ENCODE results near the gene PKHD1. TPM values are rescaled to one million over a fixed set of nuclear protein-coding genes. Genes with fewer than 3 reads are reported as not detected.

The PKHD1 gene
- total RNA-seq, 1 donor from 2014 or later: not detected

DNA sequence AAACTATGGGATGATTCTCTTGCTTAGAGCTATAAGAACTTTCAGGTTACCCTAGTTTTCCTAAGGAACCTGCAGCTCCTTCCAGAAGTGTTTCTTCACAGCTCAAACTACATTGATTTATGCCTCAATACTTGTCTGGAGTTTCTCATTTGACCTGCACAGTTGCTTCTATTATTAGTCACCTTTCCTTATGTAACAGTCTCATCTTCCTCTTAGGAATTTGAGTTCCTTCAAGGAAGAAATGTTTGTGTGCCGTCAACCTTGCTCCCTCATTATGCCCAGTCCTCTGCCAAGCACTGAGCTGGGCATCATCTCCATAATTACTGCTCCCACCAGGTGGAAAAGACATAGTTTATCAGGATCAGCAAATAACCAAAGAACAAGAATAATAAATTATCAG is 466.4 kb downstream of the PKHD1 start:
- no peak for ATAC-seq
- intact Hi-C loops (cut with micrococcal nuclease): no loop called here
- DNase-seq: no peak

DNA sequence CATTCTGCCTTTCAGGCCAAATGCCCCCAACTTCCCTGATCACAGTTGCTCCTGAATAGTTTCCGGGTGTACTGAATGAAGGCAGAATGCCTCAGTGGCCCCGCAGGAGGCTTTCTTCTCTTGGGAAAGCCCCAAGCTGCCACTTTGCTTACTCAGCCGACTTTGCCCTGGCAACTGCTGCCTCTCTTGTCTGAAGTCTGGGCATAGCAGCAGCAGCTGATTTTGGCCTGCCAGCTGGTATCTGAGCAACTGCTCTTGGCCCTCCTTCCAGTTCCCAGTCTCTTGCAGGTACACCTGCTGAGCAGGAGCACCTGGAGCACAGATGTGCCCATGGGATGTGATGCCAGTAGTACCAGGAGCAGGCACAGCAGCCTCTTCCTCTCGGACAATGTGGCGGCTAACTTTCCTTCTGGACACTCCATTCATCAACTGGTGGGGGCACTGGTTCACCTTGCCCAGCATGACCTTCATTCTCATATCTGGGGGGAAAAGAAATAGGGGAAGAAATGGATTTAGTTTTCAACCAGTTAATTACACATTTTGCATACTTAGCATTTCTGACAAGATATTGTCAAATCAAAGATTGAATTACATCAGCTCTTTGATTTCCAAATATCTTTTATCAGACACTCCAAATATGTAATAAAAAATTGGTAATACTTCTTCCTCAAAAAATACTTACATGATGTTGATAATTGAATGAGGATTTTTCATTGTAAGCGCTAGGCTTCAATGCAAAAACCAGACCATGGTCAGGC is 468.2 kb downstream of the PKHD1 start:
- ATAC-seq: no peak
- DNase-seq: no peak
- intact Hi-C loops (cut with micrococcal nuclease): no loop called here

DNA sequence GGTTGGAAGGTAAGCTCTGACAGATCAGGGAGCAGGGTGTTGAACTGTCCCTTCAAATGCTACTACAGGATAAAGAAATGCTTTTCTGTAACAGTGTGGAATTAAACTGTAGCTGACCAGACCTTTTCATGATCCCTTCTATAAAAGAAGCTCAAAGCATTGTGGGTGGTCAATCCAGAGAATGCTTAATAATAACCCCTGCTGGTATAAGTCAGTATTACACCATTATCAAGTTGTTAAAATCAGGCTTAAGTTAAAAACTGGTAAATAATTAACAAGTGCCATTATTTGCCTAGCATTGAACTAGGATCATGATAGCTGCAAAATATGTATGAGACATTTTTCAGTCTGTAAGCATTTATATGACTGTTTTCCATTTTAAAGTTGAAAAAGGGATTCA is 468.9 kb downstream of the PKHD1 start:
- no peak for ATAC-seq
- intact Hi-C loops (cut with micrococcal nuclease): no loop called here
- DNase-seq: no peak

DNA sequence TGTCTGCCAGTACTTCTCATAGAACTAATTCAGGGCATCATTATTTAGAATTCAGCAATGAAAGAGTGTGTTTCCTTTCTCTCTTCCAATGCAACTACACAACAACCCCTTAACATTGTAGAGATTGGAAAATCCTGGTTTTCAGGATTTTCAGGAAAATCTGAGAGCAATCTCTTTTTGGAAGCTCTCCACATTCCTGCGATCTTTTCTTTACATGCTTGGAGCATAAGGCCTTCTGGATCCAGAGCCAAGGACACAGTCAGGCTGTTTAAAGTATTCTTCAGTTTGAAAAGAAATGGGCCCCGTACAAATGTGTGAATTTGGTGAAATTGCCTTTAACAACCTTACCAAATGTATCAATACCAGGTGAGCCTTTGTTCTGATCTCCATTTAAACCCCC is 469.7 kb downstream of the PKHD1 start:
- no peak for ATAC-seq

DNA sequence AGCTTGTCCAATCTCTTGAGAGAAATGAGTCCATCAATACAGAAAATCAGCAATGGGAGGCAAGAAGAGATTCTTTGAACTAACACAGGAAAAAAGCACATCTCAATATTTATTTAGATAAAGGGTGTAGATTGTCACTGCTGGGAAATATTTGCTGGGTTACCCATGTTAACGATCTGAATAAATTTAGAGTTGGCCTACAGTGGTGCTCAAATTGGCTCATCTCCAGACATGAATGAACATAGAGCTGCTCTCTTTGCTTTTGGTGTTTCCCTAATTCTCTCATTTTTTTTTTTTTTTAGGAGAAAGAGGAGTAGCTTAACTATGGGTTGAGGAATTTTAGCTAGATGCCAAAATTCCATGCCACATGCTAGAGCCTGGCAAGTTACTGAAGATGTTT is 471.2 kb downstream of the PKHD1 start:
- DNase-seq (no peak), ATAC-seq (no peak)
- intact Hi-C loops (cut with micrococcal nuclease): no loop called here

More for the DNA sequence above, 469.7 kb downstream of the PKHD1 start:
- intact Hi-C loops (cut with micrococcal nuclease): no loop called here
- DNase-seq: no peak

DNA sequence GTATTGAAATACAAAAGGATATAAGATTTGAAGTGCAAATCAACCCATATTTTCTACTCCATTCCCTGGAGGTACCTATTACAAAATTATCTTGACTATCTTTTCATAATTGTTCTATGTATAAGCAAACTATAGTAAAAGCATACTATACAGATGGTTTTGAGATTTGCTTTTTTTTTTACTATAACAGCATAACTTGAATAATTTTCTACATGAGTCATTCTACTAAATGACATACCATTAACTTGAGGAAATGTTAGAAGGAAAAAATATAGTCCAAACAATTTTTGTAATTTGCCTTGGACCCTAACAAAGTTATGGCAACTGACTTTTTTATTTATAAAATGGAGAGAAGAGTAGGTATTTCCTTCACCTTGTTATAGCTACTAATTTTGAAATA is 472.7 kb downstream of the PKHD1 start:
- ATAC-seq (no peak), DNase-seq (no peak)
- intact Hi-C loops (cut with micrococcal nuclease): no loop called here

DNA sequence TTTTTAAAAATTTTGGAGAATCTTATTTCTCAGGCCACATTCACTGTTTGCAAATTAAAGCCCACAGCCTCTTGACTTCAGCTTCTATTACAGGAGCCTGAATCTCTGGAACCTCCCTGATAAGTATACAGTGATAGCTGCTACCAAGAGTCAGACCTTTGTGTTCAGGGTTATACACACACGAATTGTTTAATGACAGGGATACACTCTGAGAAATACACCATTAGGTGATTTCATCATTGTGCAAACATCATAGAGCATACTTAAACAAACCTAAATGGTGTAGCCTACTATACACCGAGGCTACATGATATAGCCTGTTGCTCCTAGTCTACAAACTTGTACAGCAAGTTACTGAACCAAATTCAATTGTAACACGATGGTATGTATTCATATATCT is 473.9 kb downstream of the PKHD1 start:
- intact Hi-C loops (cut with micrococcal nuclease): no loop called here
- DNase-seq (no peak), ATAC-seq (no peak)

DNA sequence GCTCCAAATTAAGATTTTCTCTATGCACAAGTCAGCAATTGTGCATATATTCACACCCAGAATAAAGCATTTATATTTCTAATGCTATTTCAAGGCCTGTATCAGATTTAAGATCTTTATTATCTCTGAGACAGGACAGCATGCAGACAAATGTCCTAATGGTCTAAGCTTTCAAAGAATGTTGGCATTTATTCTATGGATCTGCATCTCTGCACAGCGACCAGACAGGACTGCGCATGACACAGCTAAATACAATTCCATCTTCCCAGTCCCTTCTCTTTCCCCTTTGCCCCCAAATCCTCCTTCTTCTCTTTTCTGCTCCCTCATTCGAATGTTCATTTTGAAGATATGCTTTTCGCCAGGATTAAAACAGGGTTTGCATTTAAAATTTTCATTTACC is 478.5 kb downstream of the PKHD1 start:
- intact Hi-C loops (cut with micrococcal nuclease): no loop called here
- DNase-seq (no peak), ATAC-seq (no peak)

DNA sequence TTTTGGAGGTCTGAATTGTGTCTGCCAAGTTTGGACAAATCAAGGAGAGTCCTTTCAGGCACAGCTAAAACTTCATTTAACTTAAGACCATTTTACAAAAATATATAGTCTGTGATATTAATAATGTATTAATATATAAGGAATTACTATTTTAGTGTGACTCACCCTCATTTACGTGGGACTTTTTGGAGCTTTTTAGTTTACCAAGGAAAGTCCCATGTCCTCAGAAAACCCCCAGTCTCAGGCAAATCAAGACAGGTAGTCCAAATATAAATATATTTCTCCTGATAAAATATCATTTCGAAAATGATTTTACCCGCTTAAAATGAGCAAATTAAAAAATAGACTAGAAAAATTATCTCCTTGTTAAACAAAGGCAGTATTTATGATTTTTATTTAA is 479.0 kb downstream of the PKHD1 start:
- DNase-seq: no peak
- intact Hi-C loops (cut with micrococcal nuclease): no loop called here

DNA sequence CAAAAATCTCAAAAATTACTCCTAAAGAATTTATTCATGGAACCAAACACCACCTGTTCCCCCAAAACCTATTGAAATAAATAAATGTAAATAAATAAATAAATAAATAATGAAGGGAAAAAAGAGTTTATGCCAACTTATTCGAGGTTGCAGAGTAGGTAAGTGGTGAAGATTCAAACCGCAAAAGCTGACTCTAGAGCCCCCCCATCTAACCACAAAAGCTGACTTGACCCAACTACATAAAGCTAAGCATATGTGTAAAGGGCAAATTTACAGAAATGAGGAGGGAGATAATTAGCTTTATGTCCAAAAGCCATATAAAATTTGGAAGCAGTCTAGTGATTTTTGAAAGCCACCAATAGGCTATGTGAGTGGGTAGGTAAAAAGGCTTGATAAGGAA is 486.9 kb downstream of the PKHD1 start:
- DNase-seq (no peak), ATAC-seq (no peak)
- intact Hi-C loops (cut with micrococcal nuclease): no loop called here

More for the DNA sequence above, 479.0 kb downstream of the PKHD1 start:
- no peak for ATAC-seq

DNA sequence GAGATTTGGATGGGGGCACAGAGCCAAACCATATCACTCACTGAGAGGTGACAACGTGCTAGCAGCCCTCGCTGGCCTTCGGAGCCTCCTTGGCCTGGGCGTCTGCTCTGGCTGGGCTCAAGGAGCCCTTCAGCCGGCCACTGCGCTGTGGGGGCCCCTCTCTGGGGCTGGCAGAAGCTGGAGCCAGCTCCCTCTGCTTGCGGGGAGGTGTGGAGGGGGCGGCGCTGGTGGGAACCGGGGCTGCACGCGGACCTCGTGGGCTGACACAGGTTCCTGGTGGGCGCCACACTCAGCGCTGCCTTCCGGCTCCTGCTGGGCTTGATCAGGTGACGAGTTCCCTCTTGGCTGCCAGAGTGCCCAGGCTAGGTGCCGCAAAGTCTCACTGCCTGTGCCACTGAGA is 489.2 kb downstream of the PKHD1 start:
- DNase-seq: peak; percentile 17
- intact Hi-C loops (cut with micrococcal nuclease): no loop called here
- ATAC-seq: no peak

DNA sequence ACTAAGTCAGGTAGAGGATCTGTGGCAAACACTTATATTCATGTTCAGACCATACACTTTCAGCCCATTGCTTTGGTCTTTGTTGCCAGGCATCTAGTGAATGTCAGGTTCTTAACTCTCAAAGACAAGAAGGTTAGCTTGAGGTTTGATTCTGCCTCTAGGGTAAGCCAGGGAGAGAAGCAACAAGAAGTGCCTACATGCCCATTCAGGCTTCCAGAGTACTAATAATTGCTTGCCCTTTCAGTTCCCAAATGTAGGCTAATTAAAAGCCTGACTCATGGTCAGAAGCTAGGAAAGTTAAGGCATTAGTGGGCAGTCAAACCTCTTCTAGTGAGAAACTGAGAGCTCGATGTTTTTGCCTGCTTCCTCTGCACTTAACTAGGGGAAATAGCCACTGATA is 492.4 kb downstream of the PKHD1 start:
- ATAC-seq (no peak), DNase-seq (no peak)
- intact Hi-C loops (cut with micrococcal nuclease): no loop called here

DNA sequence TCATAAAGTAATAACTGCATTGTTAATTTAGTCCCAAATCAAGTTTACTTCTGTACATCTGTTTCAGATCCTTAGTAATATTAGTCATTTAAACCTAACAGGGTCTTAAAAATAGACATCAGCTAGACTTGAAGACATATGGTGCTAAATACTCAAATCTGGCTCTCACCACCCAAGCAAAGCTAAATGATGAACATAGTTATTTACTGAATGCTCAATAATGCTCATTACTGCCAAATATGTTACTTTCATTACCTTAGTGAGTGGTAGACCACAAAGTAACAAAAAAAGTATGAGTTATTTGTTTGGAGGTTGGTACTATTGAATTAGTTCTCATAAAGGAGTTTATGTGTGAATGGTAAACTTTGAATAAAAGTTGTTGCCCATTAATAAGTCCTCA is 502.1 kb downstream of the PKHD1 start:
- no peak for DNase-seq
- no peak for ATAC-seq
- intact Hi-C loops (cut with micrococcal nuclease): no loop called here

DNA sequence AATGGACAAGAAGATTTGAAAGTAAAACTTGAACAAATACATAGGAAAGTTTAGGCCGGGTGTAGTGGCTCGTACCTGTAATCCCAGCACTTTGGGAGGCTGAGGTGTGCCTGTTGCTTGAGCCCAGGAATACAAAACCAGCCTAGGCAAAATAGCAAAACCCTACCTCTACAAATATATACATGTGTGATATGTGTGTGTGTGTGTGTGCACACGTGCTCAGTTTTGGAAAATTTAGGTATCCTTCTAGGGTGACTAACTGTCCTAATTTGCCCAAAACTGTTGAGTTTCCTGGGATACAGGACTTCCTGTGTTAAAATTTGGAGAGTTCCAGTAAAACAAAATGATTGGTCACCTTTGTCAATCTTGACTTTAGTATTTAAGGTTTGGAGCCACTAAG is 503.2 kb downstream of the PKHD1 start:
- ATAC-seq (no peak), DNase-seq (no peak)
- intact Hi-C loops (cut with micrococcal nuclease): no loop called here

DNA sequence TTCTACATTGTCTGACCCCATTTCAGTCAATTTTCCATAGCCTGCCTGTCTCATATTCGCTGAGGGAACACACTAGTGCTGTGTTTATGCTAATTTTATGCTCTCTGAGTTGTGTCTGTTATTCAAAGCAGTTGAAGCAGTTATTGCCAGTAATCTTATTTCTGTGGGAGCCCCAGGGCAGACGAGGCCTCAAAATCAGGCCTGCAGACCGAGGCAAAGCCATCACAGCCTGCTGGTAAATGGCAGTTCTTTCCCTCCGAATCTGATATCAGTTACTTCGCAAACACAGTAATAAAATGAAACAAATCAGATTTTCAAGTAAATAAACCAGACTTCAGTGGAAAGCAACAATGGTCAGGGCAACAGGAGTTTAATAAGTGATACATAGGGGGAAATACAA is 508.4 kb downstream of the PKHD1 start:
- intact Hi-C loops (cut with micrococcal nuclease): no loop called here
- ATAC-seq: no peak
- DNase-seq: no peak

DNA sequence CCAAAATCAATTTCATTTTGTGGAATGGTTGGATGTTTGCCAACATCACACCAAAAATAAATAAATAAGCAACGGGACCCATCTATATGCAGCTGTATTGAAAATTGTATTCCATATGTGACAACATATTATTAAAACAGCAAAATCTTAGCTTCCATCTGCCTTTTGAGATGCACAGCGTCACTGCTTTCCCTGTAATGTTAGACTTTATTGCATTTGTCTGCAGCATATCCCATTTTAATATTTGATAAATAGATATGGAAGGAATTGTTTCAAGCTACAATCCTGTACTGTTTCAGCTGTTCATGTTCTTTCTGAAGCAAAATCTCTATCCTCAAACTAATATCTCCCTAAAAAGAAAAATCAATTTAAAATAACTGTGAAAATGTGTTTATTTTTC is 509.1 kb downstream of the PKHD1 start:
- no peak for ATAC-seq
- intact Hi-C loops (cut with micrococcal nuclease): no loop called here
- DNase-seq: no peak

DNA sequence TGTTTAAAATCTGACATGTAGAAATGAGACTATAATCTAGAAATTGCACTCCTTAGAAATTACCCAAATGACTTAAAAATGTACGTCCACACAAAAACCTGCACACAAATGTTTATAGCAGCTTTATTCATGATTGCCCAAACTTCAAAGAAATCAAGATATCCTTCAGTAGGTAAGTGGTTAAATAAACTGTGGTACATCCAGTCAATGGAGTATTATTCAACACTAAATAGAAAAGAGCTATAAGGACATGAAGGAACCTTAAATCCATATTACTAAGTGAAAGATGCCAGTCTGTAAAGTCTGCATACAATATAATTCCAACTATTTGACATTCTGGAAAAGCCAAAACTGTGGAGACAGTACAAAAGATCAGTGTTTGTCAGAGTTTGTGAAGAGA is 513.4 kb downstream of the PKHD1 start:
- intact Hi-C loops (cut with micrococcal nuclease): no loop called here
- ATAC-seq: no peak
- DNase-seq: no peak

DNA sequence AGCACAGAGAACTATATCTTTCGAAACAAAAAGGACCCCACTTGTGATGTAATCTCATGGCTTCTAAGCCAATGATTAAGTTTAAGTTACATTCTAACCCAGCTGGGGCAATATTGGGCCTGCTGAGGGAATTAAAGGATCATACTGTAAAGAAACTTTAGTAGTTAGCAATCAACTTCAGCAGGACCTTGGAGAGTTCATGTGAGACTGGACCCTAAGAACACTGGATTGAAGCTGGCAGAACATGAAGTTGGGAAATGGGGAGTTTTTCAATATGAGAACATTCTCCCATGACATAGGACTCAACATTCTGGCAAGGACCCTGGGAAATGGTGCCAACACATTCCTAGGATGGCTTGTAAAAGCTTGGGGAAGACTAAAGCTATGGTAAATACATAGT is 516.2 kb downstream of the PKHD1 start:
- intact Hi-C loops (cut with micrococcal nuclease): no loop called here
- no peak for ATAC-seq
- no peak for DNase-seq

DNA sequence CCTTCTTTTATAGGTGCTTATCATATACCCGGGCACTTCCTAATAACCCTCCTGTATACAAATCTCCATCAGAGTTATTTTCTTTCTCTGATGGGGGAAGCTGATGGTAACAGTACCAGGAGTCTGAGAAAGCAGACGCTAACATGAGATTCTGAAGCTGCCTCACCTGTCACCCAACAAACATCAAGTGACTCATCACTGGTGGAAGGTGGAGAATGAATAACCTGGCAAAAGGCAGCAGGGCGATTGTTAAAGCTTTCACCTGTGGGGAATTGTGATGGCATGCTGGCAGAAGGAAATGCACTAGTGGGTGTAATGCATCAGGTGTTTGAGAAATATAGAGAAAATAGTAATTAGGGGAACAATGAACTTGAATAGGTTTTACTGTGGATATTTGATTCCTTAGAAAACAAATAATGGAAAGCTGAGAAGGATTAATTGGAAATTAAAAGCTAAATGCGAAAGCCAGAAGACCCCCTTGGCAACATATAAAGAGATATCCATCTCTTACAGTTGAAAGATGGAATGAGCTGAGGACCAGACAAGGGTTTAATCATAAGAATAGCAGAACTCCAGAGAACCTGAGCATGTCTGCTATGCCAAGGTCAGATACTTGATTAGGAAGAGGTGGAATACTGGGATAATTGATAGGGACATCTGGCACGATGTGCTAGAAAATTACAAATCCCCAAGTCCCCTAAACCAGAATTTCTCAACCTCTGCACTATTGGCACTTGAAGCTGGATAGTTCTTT is 517.1 kb downstream of the PKHD1 start:
- intact Hi-C loops (cut with micrococcal nuclease): no loop called here
- no peak for ATAC-seq
- no peak for DNase-seq

DNA sequence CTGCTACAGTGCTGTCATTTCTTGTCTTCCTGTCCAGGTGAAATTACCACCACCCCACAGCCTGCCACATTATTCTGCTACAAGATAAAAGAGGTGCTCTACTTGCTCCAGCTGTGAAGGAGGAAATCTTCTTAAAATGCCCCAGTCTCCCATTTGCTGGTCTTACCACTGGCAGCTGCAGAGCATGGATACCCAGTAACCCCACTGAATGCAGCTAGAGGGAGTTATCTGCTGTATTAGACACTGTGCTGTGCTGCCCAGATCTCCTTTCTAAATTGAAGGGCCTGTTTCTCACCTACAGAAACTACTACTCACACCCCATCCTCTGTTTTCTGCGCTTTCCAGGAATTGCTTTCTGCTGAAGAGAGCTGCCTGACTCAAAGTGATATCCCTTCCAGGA is 517.8 kb downstream of the PKHD1 start:
- intact Hi-C loops (cut with micrococcal nuclease): no loop called here
- DNase-seq: no peak
- ATAC-seq: no peak

DNA sequence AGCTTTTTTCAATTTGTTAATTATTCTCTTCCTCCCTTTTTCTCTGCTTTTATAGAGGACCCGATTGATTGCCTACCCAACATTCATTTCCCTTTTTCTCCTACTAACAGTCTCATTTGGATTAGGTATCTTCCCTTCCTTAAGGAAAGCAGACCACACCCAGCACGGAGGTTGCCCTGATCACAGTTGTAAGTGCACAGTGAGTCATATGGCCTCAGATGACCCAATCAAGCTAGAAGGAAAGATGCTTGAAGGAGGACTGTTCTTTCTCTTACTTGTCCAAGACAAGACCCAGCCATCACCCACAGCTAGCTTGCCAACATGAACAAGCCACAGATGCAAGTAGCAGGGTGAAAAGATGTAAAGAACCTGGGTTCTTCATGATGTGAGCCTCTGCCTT is 518.6 kb downstream of the PKHD1 start:
- ATAC-seq: no peak
- DNase-seq: no peak
- intact Hi-C loops (cut with micrococcal nuclease): no loop called here
